ENCODE measurements around the gene NCOA3.

NCOA3 gene

DNA sequence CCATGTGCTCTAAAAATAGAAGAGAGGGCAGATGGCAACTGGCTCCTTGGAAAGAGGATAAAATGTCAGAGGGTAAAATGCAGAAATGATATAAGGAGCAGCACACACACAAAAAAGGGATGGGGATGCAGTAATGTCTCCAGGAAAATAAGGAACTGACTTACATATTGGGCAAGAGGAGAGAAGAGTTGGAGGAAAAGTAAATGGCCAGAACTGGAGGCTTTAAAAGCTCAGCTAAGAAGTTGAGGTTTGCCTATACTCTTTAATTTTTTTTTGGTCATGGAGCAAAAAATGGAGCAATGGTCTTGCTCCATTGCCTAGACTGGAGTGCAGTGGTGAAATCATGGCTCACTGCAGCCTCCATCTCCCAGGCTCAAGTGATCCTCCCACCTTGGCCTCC, 189.9 kb downstream of the NCOA3 start:
- TF ChIP-seq, protein P1, sequence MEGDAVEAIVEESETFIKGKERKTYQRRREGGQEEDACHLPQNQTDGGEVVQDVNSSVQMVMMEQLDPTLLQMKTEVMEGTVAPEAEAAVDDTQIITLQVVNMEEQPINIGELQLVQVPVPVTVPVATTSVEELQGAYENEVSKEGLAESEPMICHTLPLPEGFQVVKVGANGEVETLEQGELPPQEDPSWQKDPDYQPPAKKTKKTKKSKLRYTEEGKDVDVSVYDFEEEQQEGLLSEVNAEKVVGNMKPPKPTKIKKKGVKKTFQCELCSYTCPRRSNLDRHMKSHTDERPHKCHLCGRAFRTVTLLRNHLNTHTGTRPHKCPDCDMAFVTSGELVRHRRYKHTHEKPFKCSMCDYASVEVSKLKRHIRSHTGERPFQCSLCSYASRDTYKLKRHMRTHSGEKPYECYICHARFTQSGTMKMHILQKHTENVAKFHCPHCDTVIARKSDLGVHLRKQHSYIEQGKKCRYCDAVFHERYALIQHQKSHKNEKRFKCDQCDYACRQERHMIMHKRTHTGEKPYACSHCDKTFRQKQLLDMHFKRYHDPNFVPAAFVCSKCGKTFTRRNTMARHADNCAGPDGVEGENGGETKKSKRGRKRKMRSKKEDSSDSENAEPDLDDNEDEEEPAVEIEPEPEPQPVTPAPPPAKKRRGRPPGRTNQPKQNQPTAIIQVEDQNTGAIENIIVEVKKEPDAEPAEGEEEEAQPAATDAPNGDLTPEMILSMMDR (IDR thresholded peaks at IDR 0.05; ENCODE audit: extremely low read depth, missing control alignments): no peak
- no peak for DNase-seq (ENCODE audit: low spot score)

DNA sequence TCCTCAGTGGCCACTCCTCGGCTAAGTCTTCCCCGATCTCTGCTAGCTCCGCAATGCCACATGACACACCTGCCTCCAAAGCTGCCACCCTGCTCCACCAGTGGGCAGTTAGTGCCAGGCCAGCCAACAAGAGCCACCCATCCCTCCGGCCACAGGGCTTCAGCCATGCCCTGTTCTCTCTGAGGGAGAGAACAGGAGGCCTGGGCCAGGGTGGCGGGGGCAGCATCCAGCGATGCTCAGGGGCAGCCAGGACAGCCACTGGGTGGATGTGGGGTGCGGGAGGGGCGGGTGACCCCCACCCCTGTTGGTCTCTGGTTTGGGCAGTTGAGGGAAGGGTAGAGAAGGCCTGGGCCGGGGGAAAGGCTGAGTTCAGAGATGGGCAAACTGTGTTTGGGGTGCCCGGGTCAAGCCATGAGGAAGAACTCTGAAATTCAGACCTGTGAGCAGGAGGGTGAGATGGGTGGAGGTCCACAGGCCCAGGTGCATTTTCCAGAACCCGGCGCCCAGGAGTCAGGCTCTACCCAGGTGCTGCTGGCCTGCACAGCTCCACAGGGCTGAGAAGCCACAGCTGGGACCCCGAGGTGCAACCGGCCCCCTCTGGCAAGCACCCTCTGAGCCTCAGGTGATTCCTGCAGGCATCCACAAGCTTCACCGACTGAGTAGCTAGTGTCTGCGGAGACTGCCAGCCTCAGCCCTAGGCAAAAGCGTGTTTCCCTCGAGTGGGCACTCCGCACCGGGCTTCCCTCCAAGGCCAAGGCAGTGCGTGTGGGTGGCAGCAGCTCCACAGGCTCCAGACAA, 192.5 kb downstream of the NCOA3 start:
- TF ChIP-seq, protein P1 (IDR thresholded peaks at IDR 0.05; ENCODE audit: extremely low read depth, missing control alignments): no peak
- DNase-seq (ENCODE audit: low spot score): no peak

DNA sequence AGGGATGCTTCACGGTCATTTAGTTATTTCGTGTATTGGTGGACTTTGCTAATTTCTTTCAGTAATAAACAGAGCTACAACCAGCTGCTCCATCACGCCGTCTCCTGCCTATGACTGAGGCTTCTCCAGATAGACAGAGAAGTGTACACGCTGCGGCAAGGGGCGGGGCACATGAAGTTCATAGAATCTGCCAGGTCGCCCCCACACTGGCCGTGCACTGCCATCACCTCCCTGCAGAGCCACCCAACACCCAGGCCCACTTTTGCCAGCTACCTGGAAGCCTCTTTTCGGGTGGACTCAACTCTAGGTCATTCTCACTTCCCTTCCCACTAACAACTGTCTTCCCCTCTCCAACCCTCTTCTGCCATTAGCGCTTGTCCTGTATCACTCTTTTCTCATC, 195.2 kb downstream of the NCOA3 start:
- TF ChIP-seq, protein P1 (IDR thresholded peaks at IDR 0.05; ENCODE audit: extremely low read depth, missing control alignments): no peak
- no peak for DNase-seq (ENCODE audit: low spot score)

DNA sequence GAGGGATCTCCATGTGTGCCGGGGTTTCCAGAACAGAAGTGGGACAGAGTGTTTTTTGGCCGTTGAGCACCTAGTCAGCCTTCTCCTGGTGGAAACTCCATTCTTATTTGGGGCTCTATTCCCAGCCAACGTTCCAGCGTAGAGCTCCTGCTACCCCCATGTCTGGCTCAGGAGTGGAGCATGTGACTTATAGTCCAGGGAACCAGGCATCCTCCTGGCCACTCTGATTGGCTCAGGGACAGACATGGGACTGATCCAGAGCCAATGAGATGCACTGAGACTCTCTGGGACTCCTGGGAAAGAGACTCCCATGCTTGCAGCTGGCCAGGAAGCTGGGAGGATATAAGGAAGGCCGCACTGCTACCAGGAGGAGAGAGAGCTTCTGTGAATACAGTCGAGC, 196.5 kb downstream of the NCOA3 start:
- TF ChIP-seq, protein P1 (IDR thresholded peaks at IDR 0.05; ENCODE audit: extremely low read depth, missing control alignments): no peak
- no peak for DNase-seq (ENCODE audit: low spot score)

DNA sequence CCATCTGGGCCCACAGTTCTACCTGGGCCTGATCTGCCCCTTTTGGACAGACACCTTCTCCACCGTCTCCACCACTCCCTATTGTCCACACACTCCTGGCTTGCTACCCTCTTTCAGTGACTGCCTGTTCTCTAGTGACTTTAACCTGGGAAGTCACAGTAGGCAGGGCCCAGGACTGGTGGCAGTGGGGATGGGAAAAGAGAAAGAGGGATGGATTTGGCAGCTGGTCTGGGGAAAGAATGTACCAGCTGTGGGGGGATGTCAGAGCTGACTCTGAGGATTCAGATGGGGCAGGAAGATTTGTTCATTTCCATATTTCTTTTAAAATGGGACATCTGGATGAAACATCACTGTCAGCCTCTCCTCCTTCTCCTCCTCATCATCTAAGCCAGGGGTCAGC, 198.1 kb downstream of the NCOA3 start:
- TF ChIP-seq, protein P1 (IDR thresholded peaks at IDR 0.05; ENCODE audit: extremely low read depth, missing control alignments): no peak

DNA sequence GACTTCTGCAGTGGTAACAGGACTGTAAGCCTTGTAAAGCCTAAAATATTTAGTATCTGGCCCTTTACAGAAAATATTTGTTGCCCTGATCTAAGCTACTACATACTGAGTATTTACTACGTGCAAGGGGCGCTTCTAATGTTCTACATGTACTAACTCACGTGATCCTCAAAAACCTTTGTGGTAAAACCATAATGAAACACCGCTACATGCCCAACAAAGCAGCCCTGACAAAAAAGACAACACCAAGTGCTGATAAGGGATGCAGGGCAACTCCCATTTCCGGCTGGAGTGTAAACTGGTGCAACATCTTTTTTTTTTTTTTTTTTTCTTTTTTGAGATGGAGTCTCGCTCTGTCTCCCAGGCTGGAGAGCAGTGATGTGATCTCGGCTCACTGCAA, 198.6 kb downstream of the NCOA3 start:
- no peak for DNase-seq (ENCODE audit: low spot score)
- TF ChIP-seq, protein P1 (IDR thresholded peaks at IDR 0.05; ENCODE audit: extremely low read depth, missing control alignments): no peak

More for the DNA sequence above, 198.1 kb downstream of the NCOA3 start:
- no peak for DNase-seq (ENCODE audit: low spot score)

DNA sequence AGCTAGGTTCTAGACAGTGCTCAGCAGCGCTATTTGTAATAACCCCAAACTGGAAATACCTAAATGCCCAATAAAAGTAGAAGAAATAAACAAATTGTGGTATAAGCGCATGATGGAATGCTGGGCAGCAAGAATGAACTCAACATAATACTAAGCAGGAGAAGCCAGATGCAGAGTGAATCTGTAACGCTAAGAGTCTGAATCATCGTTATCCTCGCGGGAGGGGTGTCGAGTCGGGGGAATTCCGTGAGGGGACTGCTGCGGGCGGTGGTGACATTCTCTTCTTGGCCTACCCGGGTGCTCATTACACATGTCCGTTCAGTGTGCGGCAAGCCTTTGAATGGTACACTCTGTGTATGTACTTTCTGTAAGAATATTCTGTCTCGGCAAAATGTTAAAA, 199.9 kb downstream of the NCOA3 start:
- DNase-seq (ENCODE audit: low spot score): no peak
- TF ChIP-seq, protein P1 (IDR thresholded peaks at IDR 0.05; ENCODE audit: extremely low read depth, missing control alignments): no peak

Data from GM20000 (cell line).